Hematopoietic multipotent progenitor cell treated with erythropoietin and hydrocortisone succinate and interleukin-3 and kit ligand, for 8 days (in vitro differentiated cells): Measurements from ENCODE around the gene PRCP.
"Not testable (repeated sequence)": the region's sequence is repeated elsewhere in the genome, so short reads cannot be mapped to it uniquely, and the experiment has no call there.

ENCODE experiments used
- DNase-seq: peaks from one replicate; pipeline ENCODE4 v3.0.0-alpha.2; 2015

Gene PRCP

DNA sequence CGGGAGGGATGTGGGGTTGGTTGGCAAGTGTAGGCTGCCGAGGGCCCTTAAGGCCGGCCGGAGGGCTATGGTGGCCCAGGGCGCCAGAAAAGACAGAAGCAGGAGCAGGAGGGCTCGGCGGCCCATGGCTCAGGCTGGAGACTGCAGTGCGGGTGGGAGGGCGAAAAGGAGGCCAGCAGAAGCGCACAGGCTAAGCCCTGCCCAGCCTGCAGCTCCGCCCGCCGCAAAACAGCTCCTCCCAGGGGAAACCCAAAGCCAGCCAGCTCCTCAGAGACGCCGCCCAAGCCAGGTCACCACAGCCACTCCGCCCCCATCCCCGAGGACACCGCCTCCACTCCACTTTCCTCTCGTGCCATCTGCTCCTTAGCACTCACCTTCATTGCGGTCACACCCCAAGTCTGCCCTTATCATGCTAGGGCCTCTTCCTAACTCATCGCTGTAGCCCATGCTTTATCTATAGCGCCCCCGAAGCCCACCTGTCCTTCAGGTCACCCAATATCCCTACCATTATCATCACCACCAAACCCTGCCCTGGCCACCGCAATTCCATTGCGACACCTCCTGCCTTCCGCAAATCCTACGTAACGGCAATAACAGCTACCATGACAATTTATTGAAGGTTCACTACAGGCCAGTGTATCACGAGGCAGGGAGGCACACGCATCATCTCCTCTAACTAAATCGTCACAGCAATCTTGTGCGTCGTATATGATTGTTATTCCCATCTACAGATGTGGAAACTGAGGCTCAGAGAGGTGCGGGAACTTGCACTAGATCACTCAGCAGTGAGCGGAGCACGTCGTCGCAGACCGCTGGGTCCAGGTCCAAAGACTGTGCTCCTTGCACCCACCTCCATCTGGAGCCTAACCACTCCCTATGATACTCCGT, at the start of gene PRCP:
TSS of gene PRCP (minus strand) at position 154 of the 888 bp plus-strand sequence. CDS start at position 126, 28 bp downstream.
- peak; percentile 94 for DNase-seq

DNA sequence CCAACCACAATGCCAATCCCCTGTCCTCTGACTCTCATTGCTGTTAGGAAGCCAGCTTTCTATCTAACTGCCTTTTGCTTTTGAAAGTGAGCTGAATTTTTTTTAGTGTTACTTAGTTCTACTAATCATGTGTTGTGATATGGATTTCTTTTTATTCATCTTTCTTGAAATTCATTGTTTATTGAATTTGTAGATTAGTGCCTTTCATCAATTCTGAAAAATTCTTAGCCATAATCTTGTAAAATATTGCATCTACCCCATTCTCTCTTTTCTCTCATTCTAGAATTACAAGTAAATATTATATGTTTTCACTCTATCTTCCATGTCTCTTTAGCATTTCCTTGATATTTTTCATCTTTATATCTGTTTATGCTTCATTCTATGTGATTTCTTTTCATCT, 49.1 kb upstream of the PRCP start:
- DNase-seq = no peak

DNA sequence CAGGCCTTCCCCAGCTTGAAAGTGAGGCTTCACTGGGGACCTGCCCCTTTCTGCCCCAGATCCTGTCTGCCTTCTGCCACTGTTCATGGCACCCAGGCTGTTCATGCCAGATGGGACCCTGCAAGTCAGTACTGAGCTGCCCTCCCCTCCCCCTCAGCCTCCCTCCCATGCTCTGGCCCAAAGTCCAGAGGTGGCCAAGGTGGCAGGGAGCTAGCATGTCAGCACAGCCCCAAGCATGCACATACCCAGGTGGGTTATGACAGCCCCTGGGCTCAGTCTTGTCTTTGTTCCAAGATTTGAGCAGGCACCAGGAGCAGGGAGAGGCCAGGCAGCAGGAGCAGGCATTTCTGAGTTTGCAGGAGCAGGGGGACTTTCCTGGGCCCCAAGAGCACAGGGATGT, 45.5 kb upstream of the PRCP start:
- no peak for DNase-seq

DNA sequence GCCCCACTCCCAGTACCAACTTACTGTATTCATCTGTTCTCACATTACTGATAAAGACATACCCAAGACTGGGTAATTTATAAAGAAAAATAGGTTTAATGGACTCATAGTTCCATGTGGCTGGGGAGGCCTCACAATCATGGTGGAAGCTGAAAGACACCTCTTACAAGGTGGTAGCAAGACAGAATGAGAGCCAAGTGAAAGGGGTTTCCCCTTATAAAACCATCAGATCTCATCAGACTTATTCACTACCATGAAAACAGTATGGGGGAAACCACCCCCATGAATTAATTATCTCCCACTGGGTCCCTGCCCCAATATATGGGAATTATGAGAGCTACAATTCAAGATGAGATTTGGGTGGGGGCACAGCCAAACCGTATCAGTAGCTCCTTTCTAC, 44.8 kb upstream of the PRCP start:
- not testable (repeated sequence) for DNase-seq

DNA sequence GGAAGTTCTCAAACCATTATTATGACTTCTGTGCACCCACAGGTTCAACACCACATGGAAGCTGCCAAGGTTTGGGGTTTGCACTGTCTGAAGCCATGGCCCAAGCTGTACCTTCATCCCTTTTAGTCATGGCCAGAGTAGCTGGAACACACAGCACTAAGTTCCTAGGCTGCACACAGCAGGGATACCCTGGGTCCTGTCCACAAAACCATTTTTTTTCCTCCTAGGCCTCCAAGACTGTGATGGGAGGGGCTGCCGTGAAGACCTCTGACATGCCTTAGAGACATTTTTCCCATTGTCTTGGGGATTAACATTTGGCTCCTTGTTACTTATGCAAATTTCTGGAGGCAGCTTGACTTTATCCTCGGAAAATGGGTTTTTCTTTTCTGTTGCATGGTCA, 44.0 kb upstream of the PRCP start:
- DNase-seq = no peak

DNA sequence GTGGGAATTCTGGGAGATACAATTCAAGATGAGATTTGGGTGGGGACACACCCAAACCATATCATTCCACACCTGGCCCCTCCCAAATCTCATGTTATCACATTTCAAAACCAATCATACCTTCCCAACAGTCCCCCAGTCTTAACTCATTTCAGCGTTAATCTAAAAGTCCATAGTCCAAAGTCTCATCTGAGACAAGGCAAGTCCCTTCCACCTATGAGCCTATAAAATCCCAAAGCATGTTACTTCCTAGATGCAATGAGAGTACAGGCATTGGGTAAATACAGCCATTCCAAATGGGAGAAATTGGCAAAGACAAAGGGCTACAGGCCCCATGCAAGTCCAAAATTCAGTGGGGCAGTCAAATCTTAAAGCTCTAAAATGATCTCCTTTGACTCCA, 43.2 kb upstream of the PRCP start:
- DNase-seq = not testable (repeated sequence)

DNA sequence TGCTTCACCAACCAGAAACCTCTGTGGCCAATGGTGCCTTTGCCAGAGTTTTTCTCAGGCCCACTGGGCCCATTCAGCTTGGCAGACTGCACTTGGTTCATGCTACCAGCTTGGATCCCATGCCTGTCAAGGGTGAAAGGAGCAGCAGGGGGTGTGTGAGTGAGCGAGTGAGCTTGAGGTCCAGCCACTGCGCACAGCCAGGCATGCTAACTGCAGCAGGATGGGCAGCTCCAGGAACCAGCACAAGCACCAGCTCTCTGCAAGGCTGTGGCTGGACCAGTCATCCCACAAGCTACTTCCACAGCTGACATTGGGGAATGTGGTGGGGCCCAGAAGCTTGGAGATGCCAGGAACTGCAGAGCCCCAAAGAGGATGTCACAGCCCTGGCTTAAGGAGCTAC, 42.1 kb upstream of the PRCP start:
- DNase-seq = no peak

DNA sequence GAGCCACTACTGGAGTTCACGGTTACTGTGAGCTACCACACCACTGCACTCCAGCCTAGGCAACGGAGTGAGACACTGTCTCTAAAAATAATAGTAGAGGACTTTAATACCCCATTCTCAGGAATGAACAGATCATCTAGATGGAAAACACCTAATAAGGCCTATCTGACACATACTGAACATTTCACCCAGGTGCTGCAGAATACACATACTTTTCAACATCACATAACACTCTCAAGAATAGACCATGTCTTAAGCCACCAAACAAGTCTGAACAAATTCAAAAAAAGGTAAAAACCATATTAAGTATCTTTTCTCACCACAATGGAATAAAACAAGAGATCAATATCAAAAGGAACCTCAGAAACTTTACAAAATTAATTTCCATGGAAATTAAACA, 39.2 kb upstream of the PRCP start:
- DNase-seq = no peak

DNA sequence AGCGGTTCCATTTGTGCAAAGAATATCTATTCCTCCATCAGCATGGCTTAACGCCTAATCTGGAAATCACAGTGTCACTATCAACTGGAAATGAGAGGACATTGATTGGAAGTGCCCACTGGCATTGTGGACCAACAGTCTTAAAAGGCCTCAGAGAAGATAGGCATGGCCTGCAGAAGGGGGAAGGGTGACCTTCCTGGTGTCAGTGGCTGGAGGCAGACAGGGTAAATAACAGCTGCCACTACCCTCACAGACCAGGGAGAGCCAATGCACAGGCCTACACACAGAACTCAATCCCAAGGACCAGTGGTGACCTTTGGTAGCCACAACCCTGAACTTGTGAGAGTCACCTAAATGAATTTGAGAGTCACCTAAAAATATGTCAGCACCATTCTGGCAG, 37.3 kb upstream of the PRCP start:
- DNase-seq = no peak

DNA sequence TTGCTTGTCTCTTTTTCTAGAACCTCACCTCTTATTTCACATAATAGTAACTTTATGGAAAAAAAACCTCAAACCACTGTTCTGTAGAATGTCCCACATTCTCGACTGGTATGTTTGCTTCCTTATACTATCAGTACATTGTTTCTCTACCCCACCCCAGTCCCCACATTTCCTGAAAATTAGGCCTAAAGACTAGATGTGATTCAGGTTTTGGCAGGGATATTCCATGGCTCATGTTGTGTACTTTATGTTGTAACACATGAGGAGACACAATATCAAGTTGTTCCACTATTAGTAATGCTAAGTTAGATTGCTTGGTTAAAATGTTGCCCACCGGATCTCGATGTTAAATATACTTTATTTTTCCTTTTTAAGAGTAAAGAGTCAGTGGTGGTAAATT, 36.0 kb upstream of the PRCP start:
- DNase-seq = no peak

DNA sequence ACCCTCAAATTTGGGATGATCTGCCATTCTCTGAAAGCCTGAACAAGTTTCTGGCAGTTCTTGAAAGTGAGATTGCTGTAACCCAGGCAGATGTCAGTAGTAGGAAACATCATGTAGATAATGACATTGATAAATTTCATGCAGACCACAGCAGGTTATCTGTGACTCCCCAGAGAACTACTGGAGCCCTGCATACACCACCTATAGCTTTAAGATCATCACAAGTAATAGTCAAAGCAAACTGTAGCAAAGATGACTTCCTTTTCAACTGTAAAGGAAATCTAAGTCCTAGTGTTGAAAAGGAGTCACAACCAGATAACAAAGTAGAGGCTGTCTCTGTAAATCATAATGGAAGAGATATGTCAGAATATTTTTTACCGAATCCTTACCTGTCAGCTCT, 32.3 kb upstream of the PRCP start:
- DNase-seq = peak; percentile 32

DNA sequence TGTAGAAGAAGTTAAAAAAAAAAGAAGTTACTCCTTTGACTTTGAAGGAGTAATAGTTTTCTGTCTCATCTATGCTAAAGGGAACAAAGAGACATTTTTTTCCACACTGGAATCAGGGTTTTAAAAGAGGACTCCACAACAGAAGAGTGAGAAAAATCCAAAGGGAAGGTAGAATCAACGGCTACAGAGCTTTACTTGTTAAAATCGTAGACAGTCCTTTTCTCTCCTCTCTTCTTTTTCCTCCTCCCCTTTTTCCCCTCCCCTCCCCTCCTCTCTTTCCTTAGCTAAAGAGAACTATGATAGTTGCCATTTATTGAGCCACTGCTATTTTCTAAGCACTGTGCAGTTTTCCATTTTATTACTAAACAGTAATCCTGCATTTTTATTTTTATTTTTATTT, 30.5 kb upstream of the PRCP start:
- no peak for DNase-seq

DNA sequence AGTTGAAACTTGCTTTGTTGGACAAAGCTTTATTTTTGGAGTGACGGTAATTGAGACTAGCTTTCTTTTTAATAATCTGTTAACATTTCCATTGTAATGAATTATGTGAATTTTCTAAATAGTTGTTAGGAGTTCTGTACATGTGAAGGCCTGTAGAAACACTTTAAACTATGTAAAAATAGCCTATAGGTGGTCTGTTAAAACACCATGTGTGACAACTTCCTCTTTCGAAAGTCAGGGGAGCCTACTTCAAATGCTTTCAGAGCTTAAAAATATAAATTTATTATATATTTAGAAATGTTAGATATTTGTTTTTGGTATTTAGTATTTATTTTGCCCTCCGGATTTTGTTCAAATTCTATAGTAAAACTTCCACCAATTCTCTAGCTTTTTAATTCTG, 30.0 kb upstream of the PRCP start:
- no peak for DNase-seq

DNA sequence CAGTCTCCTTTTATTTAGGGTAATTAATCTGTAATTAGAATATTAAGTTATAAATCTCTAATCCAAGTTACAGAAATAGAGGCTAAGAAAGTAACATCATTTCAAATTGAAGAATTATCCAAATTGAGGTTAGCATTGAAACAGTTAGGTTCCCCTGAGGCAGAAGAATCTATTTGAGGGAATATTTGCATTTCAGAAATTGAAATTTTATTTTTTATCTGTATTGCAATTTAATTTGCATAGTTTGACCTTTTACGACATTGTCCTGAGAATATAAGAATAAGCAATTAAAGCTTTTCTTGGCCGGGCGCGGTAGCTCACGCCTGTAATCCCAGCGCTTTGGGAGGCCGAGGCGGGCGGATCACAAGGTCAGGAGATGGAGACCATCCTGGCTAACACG, 28.9 kb upstream of the PRCP start:
- no peak for DNase-seq

DNA sequence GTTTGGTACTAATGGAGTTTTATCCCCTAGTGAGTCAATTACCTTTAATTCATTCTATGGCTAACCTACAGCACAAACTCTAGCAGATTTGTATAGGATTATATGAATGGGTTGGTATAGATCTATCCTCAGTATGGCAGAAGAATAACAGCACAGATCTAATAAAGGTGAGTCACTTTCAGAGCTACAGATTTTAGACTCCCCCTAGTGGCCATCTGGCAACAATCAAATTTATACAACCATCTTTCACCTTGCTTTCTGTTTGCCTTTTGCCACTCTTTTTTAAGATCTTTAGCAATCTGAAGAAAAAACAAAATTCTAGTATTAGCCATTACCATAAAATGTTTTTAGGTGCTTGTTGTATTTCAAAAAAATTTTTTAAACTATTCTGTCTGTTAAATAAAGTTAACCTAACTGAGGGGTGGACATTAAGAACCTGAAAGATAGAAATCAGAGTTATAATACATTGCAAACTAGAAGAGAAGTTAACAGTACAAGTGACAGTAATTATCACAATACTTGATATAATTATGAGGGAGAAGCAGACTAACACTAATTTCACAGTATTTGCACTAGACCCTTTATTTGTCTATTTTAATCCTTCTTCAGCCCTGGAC, 27.1 kb upstream of the PRCP start:
- DNase-seq = peak; percentile 70

DNA sequence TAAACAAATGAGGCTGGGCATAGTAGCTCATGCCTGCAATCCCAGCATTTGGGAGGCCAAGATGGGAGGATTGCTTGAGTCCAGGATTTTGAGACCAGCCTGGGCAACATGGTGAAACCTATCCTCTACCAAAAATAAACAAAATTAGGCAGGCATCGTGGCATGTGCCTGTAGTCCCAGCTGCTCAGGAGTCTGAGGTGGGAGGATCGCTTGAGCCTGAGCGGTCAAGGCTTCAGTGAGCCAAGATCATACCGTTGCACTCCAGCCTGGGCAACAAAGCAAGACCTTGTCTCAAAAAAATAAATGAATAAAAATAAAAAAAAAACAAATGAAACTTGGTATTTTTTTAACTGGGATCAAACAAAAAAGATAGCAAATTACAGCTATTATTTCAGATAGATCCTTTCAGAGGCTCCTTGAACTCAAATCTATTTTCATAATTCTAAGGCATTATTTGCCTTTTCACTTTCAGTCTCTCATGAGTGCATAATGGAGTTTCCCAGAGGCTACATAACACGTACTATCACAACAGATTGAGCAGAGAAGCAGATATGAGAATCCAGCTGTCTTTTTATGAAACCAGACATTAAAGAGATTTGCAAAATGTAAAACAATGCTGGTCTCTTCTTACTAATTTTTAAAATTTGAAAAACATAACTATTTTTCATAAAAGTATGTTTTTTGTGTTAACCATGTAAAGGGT, 24.4 kb upstream of the PRCP start:
- no peak for DNase-seq

DNA sequence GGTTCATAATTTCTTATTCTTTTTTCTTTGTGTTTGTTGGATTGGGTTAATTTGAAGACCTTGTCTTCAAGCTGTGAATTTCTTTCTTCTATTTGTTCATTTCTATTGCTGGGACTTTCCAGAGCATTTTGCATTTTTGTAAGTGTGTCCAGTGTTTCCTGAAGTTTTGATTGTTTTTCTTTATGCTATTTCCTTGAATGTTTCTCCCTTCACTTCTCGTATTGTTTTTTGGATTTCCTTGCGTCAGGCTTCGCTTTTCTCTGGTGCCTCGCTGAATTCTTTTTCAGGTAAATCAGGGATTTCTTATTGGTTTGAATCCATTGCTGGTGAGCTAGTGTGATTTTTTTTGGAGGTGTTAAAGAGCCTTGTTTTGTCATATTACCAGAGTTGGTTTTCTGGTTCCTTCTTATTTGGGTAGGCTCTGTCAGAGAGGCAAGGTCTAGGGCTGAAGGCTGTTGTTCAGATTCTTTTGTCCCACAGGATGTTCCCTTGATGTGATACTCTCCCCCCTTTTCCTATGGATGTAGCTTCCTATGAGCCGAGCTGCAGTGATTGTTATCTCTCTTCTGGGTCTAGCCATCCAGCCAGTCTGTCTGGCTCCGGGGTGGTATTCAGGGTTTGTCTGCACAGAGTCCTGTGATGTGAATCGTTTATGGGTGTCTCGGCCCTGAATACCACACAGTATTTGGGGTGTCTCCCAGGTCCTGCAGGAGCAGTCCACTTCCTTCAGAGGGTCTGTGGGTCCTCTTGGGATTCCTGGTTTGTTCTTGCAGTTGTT, 22.4 kb upstream of the PRCP start:
- not testable (repeated sequence) for DNase-seq

DNA sequence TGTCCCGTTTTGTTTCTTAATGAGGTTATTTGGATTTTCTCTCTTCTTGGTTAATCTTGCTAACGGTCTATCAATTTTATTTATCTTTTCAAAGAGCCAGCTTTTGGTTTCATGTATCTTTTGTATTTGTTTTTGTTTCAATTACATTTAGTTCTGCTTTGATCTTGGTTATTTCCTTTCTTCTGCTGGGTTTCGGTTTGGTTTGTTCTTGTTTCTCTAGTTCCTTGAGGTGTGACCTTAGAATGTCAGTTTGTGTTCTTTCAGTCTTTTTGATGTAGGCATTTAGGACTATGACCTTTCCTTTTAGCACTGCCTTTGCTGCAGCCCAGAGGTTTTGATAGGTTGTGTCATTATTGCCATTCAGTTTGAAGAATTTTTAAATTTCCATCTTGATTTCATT, 20.0 kb upstream of the PRCP start:
- not testable (repeated sequence) for DNase-seq

DNA sequence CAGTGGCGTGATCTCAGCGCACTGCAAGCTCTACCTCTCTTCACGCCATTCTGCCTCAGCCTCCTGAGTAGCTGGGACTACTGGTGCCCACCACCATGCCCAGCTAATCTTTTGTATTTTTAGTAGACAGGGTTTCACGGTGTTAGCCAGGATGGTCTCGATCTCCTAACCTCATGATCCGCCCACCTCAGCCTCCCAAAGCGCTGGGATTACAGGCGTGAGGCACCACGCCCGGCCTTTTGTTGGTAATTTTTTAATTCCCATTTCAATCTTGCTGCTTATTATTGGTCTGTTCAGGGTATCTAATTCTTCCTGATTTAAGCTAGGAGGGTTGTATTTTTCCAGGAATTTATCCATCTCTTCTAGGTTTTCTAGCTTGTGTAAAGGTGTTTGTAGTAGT, 19.6 kb upstream of the PRCP start:
- not testable (repeated sequence) for DNase-seq

DNA sequence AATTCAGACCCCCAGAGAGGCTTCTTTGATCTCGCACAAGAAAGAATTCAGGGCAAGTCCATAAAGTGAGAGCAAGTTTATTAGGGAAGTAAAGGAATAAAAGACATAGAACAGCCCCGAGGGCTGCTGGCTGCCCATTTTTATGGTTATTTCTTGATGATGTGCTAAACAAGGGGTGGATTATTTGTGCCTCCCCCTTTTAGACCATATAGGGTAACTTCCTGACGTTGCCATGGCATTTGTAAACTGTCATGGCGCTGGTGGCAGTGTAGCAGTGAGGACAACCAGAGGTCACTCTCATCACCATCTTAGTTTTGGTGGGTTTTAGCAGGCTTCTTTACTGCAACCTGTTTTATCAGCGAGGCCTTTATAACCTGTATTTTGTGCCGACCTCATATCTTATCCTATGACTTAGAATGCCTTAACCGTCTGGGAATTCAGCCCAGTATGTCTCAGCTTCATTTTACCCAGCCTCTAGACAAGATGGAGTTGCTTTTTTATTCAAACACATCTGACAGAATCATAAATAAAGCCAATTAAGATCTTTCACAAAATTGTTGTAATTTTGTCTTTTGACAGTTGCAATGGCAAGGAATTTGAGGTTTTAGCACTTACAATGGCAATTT, 8.9 kb upstream of the PRCP start:
- DNase-seq = no peak

DNA sequence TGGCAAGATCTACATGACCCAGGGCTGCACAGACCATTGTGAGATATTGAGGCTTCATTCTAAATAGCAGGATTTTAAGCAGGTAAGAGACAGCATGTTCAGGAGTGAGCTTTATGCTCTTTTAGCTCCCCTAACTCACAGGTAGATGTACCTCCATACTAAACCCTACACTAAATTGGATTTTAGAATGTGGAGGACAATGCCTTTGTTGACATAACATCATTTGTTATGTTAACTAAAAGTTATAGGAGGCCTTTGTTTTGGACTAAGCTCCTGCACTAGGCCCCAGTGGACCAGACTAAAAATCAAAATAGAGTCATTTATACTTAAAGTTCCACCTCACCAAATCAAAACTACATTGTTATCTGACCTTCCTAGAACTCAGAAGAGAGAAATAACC, 8.1 kb upstream of the PRCP start:
- no peak for DNase-seq

DNA sequence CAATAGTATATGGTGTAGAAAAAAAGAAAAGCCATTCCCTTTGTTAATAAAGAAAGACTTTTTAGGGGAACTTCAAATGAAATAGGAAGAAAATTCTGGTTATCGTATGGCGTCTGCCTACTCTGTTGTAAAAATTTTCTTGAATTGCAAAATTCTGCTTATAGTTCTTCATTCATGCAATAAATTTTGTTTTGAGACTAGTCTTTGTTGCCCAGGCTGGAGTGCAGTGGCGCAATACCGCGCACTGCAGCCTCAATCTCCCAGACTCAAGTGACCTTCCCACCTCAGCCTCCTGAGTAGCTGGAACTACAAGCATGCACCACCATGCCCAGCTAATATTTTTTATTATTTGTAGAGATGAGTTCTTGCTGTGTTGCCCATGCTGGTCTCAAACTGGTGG, 7.1 kb upstream of the PRCP start:
- no peak for DNase-seq

DNA sequence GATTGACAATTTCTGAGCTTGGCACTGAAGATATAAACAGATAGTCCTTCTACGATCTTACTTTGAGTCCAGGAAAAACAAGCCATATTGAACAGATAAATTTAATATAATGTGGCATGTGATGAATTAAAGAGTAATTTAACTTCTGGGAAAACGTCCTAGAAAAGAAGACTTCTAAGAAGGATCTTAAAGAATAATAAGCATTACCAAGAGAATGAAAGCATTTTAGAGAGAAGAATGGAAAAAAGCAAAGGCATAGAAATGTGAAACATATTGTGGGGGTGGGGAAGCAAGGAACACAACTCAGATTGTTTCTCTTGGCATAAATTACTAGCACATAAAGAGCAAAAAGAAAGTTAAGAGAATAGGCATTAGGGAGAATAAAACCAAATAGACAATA, 6.7 kb upstream of the PRCP start:
- DNase-seq = no peak
